ENCODE data around the gene DNASE2B.

Gene DNASE2B

DNA sequence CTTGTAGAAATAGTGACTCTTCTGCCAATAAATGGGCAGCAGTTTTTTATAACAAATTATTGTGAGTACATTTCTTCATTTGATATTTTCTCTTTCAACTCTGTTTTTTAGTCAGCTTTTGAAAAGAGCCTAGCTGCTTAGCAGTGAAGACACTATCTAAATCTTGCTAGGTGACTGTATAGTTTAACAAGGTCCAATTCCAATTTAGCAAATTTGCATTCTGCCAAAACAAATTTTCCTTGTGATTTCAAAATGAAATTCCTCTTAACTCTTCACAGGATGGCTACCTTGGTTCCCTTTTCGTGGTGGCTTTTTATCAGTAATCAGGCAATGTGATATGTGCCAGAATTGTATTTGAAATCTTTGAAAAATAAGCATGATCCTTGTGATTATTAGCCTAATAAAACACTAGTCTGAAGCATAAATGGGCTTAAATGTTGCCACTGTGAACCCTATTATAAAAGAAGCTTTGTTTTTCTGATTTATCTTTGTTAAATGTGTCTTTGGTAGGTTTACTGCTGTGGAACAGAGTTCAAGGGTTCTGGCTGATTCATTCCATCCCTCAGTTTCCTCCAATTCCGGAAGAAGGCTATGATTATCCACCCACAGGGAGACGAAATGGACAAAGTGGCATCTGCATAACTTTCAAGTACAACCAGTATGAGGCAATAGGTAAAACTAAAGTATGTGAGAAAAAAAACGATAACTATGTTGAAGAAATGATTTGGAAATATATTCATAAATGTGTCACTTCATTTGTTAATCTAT lies 12.2 kb downstream of the DNASE2B start:
- H3K4me3 ChIP-seq (ENCODE audit: low read depth, low read length) = no peak overlapping the region
- TF ChIP-seq CTCF (conservative IDR thresholded peaks at IDR 0.05; ENCODE audit: low read depth, low read length) = no peak
- peak; percentile 53 for DNase-seq (ENCODE audit: low read depth)

DNA sequence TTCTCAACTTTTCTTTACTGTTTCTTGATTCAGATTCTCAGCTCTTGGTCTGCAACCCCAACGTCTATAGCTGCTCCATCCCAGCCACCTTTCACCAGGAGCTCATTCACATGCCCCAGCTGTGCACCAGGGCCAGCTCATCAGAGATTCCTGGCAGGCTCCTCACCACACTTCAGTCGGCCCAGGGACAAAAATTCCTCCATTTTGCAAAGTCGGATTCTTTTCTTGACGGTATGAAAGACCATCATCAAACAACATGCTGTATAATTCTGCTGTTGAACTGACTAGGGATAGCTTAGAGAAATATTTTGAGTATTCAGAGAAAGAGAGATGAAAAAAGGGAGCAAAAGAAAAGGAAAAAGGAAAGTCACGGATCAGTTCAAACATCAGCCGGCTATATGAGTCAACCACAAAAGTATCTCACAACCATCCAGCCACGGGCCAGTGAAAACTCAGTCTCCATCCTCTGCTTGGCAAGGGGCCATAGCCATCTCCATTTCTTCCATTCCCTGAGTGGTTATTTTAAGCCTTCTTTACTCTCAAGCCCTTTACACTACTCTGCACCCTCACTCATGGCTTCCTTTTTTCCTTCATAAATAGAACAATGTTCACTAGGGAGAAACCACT lies 14.1 kb downstream of the DNASE2B start:
- peak; percentile 91 for DNase-seq (ENCODE audit: low read depth)
- peak overlapping the region; percentile 23 for H3K4me3 ChIP-seq (ENCODE audit: low read depth, low read length)
- no peak for TF ChIP-seq CTCF (conservative IDR thresholded peaks at IDR 0.05; ENCODE audit: low read depth, low read length)

GRCh38 chr1:84415396-84415795 lies 17.1 kb downstream of the DNASE2B start:
- DNase-seq (ENCODE audit: low read depth) = peak; percentile 24
- no peak overlapping the region for H3K4me3 ChIP-seq (ENCODE audit: low read depth, low read length)
- no peak for TF ChIP-seq CTCF (conservative IDR thresholded peaks at IDR 0.05; ENCODE audit: low read depth, low read length)

GRCh38 chr1:84422909-84423308 lies 24.6 kb downstream of the DNASE2B start:
- no peak for TF ChIP-seq CTCF (conservative IDR thresholded peaks at IDR 0.05; ENCODE audit: low read depth, low read length)
- DNase-seq (ENCODE audit: low read depth) = no peak
- no peak overlapping the region for H3K4me3 ChIP-seq (ENCODE audit: low read depth, low read length)

DNA sequence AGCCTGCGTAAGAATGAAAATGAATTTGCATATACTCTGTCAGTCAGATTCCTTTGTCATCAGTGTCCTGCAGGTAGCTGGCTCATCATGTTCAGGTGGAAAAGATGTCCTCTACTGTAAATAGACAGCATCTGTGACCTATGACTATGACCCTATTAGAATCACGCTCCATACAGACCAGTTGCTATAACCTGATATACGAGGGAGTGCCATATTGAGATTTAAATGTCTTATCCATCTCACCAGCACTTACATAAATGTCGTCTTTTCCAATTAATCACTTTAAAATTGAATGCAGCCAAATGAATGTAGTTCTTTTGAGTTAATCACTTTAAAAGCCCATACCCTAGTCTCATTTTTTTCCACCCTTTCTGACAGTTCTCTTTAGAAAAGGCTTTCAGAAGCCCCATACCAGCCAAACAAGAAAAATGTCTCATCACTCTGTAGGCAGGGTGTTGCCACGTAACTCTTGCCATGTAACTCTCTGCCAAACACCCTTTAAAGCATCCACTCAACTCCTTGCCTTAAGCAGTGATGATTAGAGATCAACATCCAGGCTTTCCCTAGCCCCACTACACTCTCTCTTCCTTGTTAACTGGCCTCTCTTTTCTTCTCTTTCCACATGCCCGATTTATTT lies 26.3 kb downstream of the DNASE2B start:
- H3K4me3 ChIP-seq (ENCODE audit: low read depth, low read length) = no peak overlapping the region
- no peak for TF ChIP-seq CTCF (conservative IDR thresholded peaks at IDR 0.05; ENCODE audit: low read depth, low read length)
- DNase-seq (ENCODE audit: low read depth) = no peak

- no peak for TF ChIP-seq CTCF (conservative IDR thresholded peaks at IDR 0.05; ENCODE audit: low read depth, low read length)
- DNase-seq (ENCODE audit: low read depth) = no peak
- no peak overlapping the region for H3K4me3 ChIP-seq (ENCODE audit: low read depth, low read length)
These were observed 27.0 kb downstream of the DNASE2B start for GRCh38 chr1:84425150-84425896.
